ENCODE data around the gene LSAMP. TPM values are rescaled to one million over a fixed set of nuclear protein-coding genes. Genes with fewer than 3 reads are reported as not detected.

Gene LSAMP
- total and polyA plus RNA-seq, 2 of the 4 experiments (the other 2 are of a cell fraction): 7.9 to 8.0 TPM

- no peak for DNase-seq
- no peak for TF ChIP-seq CHD1 (IDR thresholded peaks at IDR 0.05; ENCODE audit: low read depth, low read length)
- TF ChIP-seq POLR2A (IDR thresholded peaks at IDR 0.05; ENCODE audit: low read depth, low read length): no peak
- TF ChIP-seq BHLHE40 (IDR thresholded peaks at IDR 0.05; ENCODE audit: low read depth, low read length): no peak
- TF ChIP-seq, protein P1, sequence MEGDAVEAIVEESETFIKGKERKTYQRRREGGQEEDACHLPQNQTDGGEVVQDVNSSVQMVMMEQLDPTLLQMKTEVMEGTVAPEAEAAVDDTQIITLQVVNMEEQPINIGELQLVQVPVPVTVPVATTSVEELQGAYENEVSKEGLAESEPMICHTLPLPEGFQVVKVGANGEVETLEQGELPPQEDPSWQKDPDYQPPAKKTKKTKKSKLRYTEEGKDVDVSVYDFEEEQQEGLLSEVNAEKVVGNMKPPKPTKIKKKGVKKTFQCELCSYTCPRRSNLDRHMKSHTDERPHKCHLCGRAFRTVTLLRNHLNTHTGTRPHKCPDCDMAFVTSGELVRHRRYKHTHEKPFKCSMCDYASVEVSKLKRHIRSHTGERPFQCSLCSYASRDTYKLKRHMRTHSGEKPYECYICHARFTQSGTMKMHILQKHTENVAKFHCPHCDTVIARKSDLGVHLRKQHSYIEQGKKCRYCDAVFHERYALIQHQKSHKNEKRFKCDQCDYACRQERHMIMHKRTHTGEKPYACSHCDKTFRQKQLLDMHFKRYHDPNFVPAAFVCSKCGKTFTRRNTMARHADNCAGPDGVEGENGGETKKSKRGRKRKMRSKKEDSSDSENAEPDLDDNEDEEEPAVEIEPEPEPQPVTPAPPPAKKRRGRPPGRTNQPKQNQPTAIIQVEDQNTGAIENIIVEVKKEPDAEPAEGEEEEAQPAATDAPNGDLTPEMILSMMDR (conservative IDR thresholded peaks at IDR 0.05; ENCODE audit: low read depth, low read length): no peak
- TF ChIP-seq MXI1 (IDR thresholded peaks at IDR 0.05; ENCODE audit: borderline replicate concordance, low read depth, low read length): no peak
- TF ChIP-seq RCOR1 (IDR thresholded peaks at IDR 0.05; ENCODE audit: insufficient replicate concordance, low read length): no peak
- no peak for TF ChIP-seq MAFK (IDR thresholded peaks at IDR 0.05; ENCODE audit: low read depth, low read length)
- TF ChIP-seq CEBPB (IDR thresholded peaks at IDR 0.05; ENCODE audit: low read depth, low read length): no peak
- no peak for TF ChIP-seq RAD21 (IDR thresholded peaks at IDR 0.05; ENCODE audit: low read length)
- TF ChIP-seq NFE2L2 (IDR thresholded peaks at IDR 0.05; ENCODE audit: low read depth, low read length): no peak
- TF ChIP-seq, protein P2, sequence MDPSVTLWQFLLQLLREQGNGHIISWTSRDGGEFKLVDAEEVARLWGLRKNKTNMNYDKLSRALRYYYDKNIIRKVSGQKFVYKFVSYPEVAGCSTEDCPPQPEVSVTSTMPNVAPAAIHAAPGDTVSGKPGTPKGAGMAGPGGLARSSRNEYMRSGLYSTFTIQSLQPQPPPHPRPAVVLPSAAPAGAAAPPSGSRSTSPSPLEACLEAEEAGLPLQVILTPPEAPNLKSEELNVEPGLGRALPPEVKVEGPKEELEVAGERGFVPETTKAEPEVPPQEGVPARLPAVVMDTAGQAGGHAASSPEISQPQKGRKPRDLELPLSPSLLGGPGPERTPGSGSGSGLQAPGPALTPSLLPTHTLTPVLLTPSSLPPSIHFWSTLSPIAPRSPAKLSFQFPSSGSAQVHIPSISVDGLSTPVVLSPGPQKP (IDR thresholded peaks at IDR 0.05; ENCODE audit: borderline replicate concordance, low read depth, low read length): no peak
- TF ChIP-seq FOS (IDR thresholded peaks at IDR 0.05; ENCODE audit: low read depth, low read length): no peak
- no peak for TF ChIP-seq RFX5 (IDR thresholded peaks at IDR 0.05; ENCODE audit: low read depth, low read length)
- no peak for TF ChIP-seq SMC3 (IDR thresholded peaks at IDR 0.05; ENCODE audit: low read depth, low read length)
- TF ChIP-seq MAZ (IDR thresholded peaks at IDR 0.05; ENCODE audit: borderline replicate concordance, low read depth, low read length): no peak
- TF ChIP-seq USF2 (IDR thresholded peaks at IDR 0.05; ENCODE audit: low read depth, low read length): no peak
- CTCF ChIA-PET: no interaction called here
- Histone ChIP-seq H4K5ac (ENCODE audit: low read depth, low read length) (no peak overlapping the region), H3K9me3 (ENCODE audit: control insufficient read depth, insufficient read depth, low read length) (no peaks in the 10 kb centered on the region), H3K4me2 (ENCODE audit: low read depth, low read length) (no peak overlapping the region), H3K23ac (ENCODE audit: low read depth, low read length) (no peak overlapping the region), H3K4me1 (ENCODE audit: control insufficient read depth, insufficient read depth, low read length) (no peaks in the 10 kb centered on the region), H4K8ac (ENCODE audit: low read depth in 2 of 2, low read length in 2 of 2) (no peak overlapping the region), H3K9ac (ENCODE audit: low read depth, low read length) (no peak overlapping the region), H3K18ac (ENCODE audit: low read depth, low read length) (no peak overlapping the region), H3K4ac (ENCODE audit: low read depth, low read length) (no peak overlapping the region), H2BK5ac (ENCODE audit: low read depth, low read length, poor library complexity, severe bottlenecking) (no peak overlapping the region), H3K36me3 (ENCODE audit: control insufficient read depth, insufficient read depth, low read length) (no peaks in the 10 kb centered on the region), H3K27ac (ENCODE audit: insufficient read depth, low read length) (no peak overlapping the region), H3K56ac (ENCODE audit: extremely low read depth, insufficient read depth, low read length) (no peak overlapping the region), H3K4me3 (ENCODE audit: insufficient read depth, low read depth, low read length) (no peak overlapping the region), H3K14ac (replicated peaks; ENCODE audit: low read depth, low read length) (no peak overlapping the region), H2AK5ac (ENCODE audit: low read depth, low read length) (no peak overlapping the region), H2BK20ac (ENCODE audit: low read depth, low read length) (no peak overlapping the region), H3K27me3 (ENCODE audit: control insufficient read depth, insufficient read depth, low read length) (no peaks in the 10 kb centered on the region), H2AFZ (replicated peaks; ENCODE audit: low read length, poor library complexity) (no peak overlapping the region), H3K79me1 (ENCODE audit: low read depth in 1 of 2, low read length in 2 of 2) (no peaks in the 10 kb centered on the region), H2BK120ac (ENCODE audit: low read depth, low read length) (no peak overlapping the region), H3K9me1 (ENCODE audit: insufficient read depth, low read length) (no peaks in the 10 kb centered on the region), H4K91ac (ENCODE audit: insufficient read depth, low read depth, low read length) (no peak overlapping the region), H2AK9ac (replicated peaks; ENCODE audit: low read depth, low read length, poor library complexity) (no peak overlapping the region), H2BK15ac (ENCODE audit: low read depth, low read length) (no peak overlapping the region), H4K20me1 (ENCODE audit: insufficient read depth, low read length) (no peaks in the 10 kb centered on the region)
- intact Hi-C loops (cut with micrococcal nuclease) (no loop called here), in situ Hi-C loops (cut with MboI; ENCODE audit: low sequenced_read_pairs) (no loop called here), dilution Hi-C loops (cut with HindIII; ENCODE audit: low sequenced_read_pairs, unreplicated experiment) (no loop called here)
- WGBS, 2 experiments (ENCODE audit: extremely low coverage in 2 of 2, insufficient read length in 1 of 2): no CpG with 5 or more reads among the region's 7 CpGs
- no peak for ATAC-seq (ENCODE audit: low read depth)
- BruUV-seq (replicated peaks): no TSS peak
- POLR2A ChIA-PET (ENCODE audit: unreplicated experiment): interaction anchor here (0.5 kb wide), 1 partner anchor 20 kb away, joined by 3 read pairs; no protein-coding TSS in a partner anchor
Observed at GRCh38 chr3:116246406-116246980, 198.8 kb downstream of the LSAMP start.
